Peyer's patch (tissue), 4 donors: ENCODE results near the gene THSD7A.

Experiments used
- CTCF ChIP-seq, 6 experiments: fragments of 450-650 bp in 4 of 6; fragments of 200-600 bp in 2 of 6; sonication (generic) in 1 of 6; IDR thresholded peaks; one replicate each; pipeline ENCODE4 v1.5.1; 2017 to 2019; ENCODE audit warnings: antibody characterized with exemption in 6 of 6, mild to moderate bottlenecking in 3 of 6, moderate library complexity in 1 of 6
- POLR2A ChIP-seq, 2 donors: fragments of 450-650 bp; IDR thresholded peaks; one replicate each; pipeline ENCODE4 v1.5.1; 2017; ENCODE audit warnings: antibody characterized with exemption in 2 of 2, mild to moderate bottlenecking in 2 of 2, moderate library complexity in 2 of 2

- TF ChIP-seq POLR2A (IDR thresholded peaks at IDR 0.05), result no peak
- no peak for TF ChIP-seq CTCF (IDR thresholded peaks at IDR 0.05)
Measured at GRCh38 chr7:11702938-11703337, 129.1 kb downstream of the THSD7A start.
